Trophoblast cell (in vitro differentiated cells and primary cell): ENCODE results near the gene CPT1B.

Experiments
- DNase-seq, 2 donors: peaks; one replicate each; pipeline ENCODE4 v3.0.0-alpha.2; 2016
- H2AFZ ChIP-seq: 2 replicates; pipeline ENCODE4 v1.6.1; 2013; ENCODE audit warnings: low read length, moderate library complexity, mild to moderate bottlenecking; ENCODE audit not compliant: insufficient read depth, poor library complexity
- H2AK5ac ChIP-seq: 2 replicates; pipeline ENCODE4 v1.6.1; 2013; ENCODE audit warnings: mild to moderate bottlenecking, low read length
- H2BK120ac ChIP-seq: 2 replicates; pipeline ENCODE4 v1.6.1; 2013; ENCODE audit warnings: low read length, mild to moderate bottlenecking, moderate library complexity; ENCODE audit not compliant: insufficient read depth, poor library complexity
- H2BK12ac ChIP-seq: 2 replicates; pipeline ENCODE4 v1.6.1; 2013; ENCODE audit warnings: mild to moderate bottlenecking, low read length, moderate library complexity
- H2BK5ac ChIP-seq: 2 replicates; pipeline ENCODE4 v1.6.1; 2013; ENCODE audit warnings: low read length, low read depth, moderate library complexity, mild to moderate bottlenecking; ENCODE audit not compliant: poor library complexity
- H3K14ac ChIP-seq: 2 replicates; pipeline ENCODE4 v1.6.1; 2013; ENCODE audit warnings: mild to moderate bottlenecking, low read length
- H3K18ac ChIP-seq: 2 replicates; pipeline ENCODE4 v1.6.1; 2013; ENCODE audit warnings: mild to moderate bottlenecking, low read length
- H3K23ac ChIP-seq: 2 replicates; pipeline ENCODE4 v1.6.1; 2013; ENCODE audit warnings: low read length
- H3K27ac ChIP-seq: 2 replicates; pipeline ENCODE4 v1.5.1; 2013; ENCODE audit warnings: low read depth, mild to moderate bottlenecking, inconsistent platforms, low read length, moderate library complexity
- H3K27me3 ChIP-seq: 2 replicates; pipeline ENCODE4 v1.6.1; 2013; ENCODE audit warnings: inconsistent platforms, mild to moderate bottlenecking, low read length, moderate library complexity; ENCODE audit not compliant: insufficient read depth
- H3K36me3 ChIP-seq, 2 experiments: 1 replicate in 1 of 2; 2 replicates in 1 of 2; pipeline ENCODE4 v1.6.1; 2013; ENCODE audit warnings: low read length in 2 of 2, mild to moderate bottlenecking in 2 of 2, moderate library complexity in 1 of 2; ENCODE audit not compliant: insufficient read depth in 2 of 2, control insufficient read depth in 1 of 2
- H3K4ac ChIP-seq: 2 replicates; pipeline ENCODE4 v1.6.1; 2013; ENCODE audit warnings: low read depth, mild to moderate bottlenecking, low read length, moderate library complexity
- H3K4me1 ChIP-seq, 2 experiments: 1 replicate in 1 of 2; 2 replicates in 1 of 2; pipeline ENCODE4 v1.6.1; 2013; ENCODE audit warnings: low read length in 2 of 2, mild to moderate bottlenecking in 2 of 2, moderate library complexity in 1 of 2; ENCODE audit not compliant: insufficient read depth in 2 of 2, control insufficient read depth in 1 of 2
- H3K4me2 ChIP-seq: 2 replicates; pipeline ENCODE4 v1.6.1; 2013; ENCODE audit warnings: inconsistent platforms, mild to moderate bottlenecking, low read length, moderate library complexity
- H3K4me3 ChIP-seq: 2 replicates; pipeline ENCODE4 v1.5.1; 2013; ENCODE audit warnings: mild to moderate bottlenecking, low read depth, low read length, inconsistent platforms
- H3K79me1 ChIP-seq: one replicate; pipeline ENCODE4 v1.6.1; 2013; ENCODE audit warnings: low read length
- H3K79me2 ChIP-seq: 2 replicates; pipeline ENCODE4 v1.6.1; 2013; ENCODE audit warnings: low read length, mild to moderate bottlenecking; ENCODE audit not compliant: control insufficient read depth, insufficient read depth, poor library complexity
- H3K9ac ChIP-seq: 2 replicates; pipeline ENCODE4 v1.6.1; 2013; ENCODE audit warnings: mild to moderate bottlenecking, low read length
- H3K9me3 ChIP-seq: 2 replicates; pipeline ENCODE4 v1.6.1; 2013; ENCODE audit warnings: low read depth, mild to moderate bottlenecking, control low read depth, inconsistent platforms, low read length; ENCODE audit not compliant: insufficient read depth
- H4K12ac ChIP-seq: 2 replicates; pipeline ENCODE4 v1.6.1; 2013; ENCODE audit warnings: low read depth, mild to moderate bottlenecking, low read length, moderate library complexity
- H4K8ac ChIP-seq: 2 replicates; pipeline ENCODE4 v1.6.1; 2013; ENCODE audit warnings: low read depth, mild to moderate bottlenecking, low read length, moderate library complexity
- H4K91ac ChIP-seq: one replicate; pipeline ENCODE4 v1.6.1; 2013; ENCODE audit warnings: low read depth, mild to moderate bottlenecking, low read length, moderate library complexity
- WGBS: extraction: QIAGEN DNeasy Blood & Tissue Kit; methylation state at CpG from one replicate; pipeline ENCODE4 v1.1.7; 2013; ENCODE audit warnings: missing lambda C conversion rate; ENCODE audit not compliant: insufficient read length, insufficient coverage; ENCODE audit errors: extremely low coverage; 5-methylcytosine and 5-hydroxymethylcytosine counted together

The CPT1B gene

DNA sequence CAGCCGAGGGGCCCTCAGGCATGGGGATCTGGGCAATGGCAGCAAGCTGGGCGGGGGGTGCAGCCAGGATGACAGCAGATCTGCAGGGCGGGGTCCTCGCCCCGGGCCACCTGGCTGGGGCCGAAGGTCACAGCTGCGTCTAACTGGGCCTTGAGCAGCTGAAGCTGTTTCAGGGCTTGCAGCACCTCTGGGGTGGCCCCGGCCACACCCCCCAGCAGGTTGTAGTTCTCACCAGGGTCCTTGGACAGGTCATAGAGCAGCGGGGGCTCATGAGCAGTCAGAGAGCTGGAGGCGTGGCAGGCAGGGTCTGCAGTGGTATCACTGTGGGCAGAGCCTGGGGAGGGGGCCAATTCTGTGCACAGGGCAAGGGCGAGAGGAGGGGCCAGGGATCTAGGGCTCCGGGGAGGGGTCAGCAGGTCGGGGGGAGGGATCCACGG is 46.9 kb upstream of the CPT1B start:
- no CpG with 5 or more reads among the region's 14 CpGs for WGBS

DNA sequence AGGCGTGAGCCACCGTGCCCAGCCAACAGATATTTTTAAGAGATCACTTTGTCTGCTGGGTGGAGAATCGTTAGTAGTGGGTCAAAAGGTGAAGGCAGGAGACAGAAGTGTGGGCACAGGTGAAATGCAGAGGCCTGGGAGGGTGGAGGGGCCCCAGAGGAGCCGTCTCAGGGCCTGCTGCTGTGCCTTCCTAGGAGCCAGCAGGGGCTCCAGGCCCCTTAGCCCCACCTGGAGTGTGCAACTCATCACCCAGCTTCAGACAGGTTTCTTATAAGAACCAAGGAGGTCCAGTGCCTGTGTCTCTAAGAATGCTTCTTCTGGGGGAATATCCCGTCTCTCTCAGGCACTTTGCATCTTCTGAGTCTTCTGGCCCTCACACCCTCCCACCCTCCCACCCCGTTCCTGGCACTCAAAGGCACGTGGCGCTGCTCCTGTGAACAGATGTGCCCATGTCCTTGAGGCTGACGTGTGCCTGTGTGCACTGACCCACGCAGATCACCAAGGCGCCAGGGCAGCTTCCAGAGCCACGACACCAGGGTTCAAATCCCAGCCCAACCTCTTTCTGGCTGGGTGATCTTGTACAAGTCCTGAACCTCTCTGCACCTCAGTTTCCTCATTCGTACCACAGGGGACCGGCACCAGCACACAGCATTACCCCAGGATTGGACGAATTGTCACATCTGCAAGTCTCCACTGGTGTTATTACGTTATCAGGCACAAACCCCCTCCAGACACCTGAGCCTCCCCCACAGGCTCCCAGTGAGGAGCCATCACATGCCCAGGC is 46.3 kb upstream of the CPT1B start:
- Histone ChIP-seq H3K4me2 (no peak overlapping the region), H3K23ac (no peak overlapping the region), H3K4ac (no peak overlapping the region), H3K36me3 (peaks cover 9 to 13% of the 10 kb centered on the region in 2 experiments), H3K79me1 (peaks cover 7% of the 10 kb centered on the region), H3K79me2 (peaks cover 5% of the 10 kb centered on the region), H2BK120ac (no peak overlapping the region), H4K91ac (no peak overlapping the region), H2BK5ac (no peak overlapping the region), H3K9me3 (peaks cover 5% of the 10 kb centered on the region), H2AFZ (no peak overlapping the region), H3K4me1 (peaks cover 12 to 13% of the 10 kb centered on the region in 2 experiments), H3K14ac (no peak overlapping the region), H4K8ac (no peak overlapping the region), H4K12ac (no peak overlapping the region), H2BK12ac (no peak overlapping the region), H3K27ac (no peak overlapping the region), H3K18ac (no peak overlapping the region), H2AK5ac (no peak overlapping the region), H3K9ac (no peak overlapping the region), H3K4me3 (no peak overlapping the region), H3K27me3 (no peaks in the 10 kb centered on the region)
- no CpG with 5 or more reads among the region's 16 CpGs for WGBS
- DNase-seq, result no peak

More for the DNA sequence above, 46.9 kb upstream of the CPT1B start:
- no peak overlapping the region for H3K4ac ChIP-seq
- H3K27ac ChIP-seq, result no peak overlapping the region
- H3K18ac ChIP-seq, result no peak overlapping the region
- H3K4me2 ChIP-seq, result no peak overlapping the region
- H3K4me3 ChIP-seq, result no peak overlapping the region
- H3K9me3 ChIP-seq, result peaks cover 5% of the 10 kb centered on the region
- peaks cover 12 to 13% of the 10 kb centered on the region in 2 experiments for H3K4me1 ChIP-seq
- H3K36me3 ChIP-seq, result peaks cover 9 to 13% of the 10 kb centered on the region in 2 experiments
- no peak overlapping the region for H2AK5ac ChIP-seq
- H3K79me1 ChIP-seq, result peaks cover 7% of the 10 kb centered on the region
- H3K79me2 ChIP-seq, result peaks cover 5% of the 10 kb centered on the region
- no peak overlapping the region for H2BK120ac ChIP-seq
- H4K12ac ChIP-seq, result no peak overlapping the region
- H2BK5ac ChIP-seq, result no peak overlapping the region
- no peak overlapping the region for H2AFZ ChIP-seq
- H3K14ac ChIP-seq, result no peak overlapping the region
- no peak for DNase-seq
- no peak overlapping the region for H4K91ac ChIP-seq
- H3K23ac ChIP-seq, result no peak overlapping the region
- no peak overlapping the region for H4K8ac ChIP-seq
- no peak overlapping the region for H2BK12ac ChIP-seq
- H3K27me3 ChIP-seq, result no peaks in the 10 kb centered on the region
- H3K9ac ChIP-seq, result no peak overlapping the region

DNA sequence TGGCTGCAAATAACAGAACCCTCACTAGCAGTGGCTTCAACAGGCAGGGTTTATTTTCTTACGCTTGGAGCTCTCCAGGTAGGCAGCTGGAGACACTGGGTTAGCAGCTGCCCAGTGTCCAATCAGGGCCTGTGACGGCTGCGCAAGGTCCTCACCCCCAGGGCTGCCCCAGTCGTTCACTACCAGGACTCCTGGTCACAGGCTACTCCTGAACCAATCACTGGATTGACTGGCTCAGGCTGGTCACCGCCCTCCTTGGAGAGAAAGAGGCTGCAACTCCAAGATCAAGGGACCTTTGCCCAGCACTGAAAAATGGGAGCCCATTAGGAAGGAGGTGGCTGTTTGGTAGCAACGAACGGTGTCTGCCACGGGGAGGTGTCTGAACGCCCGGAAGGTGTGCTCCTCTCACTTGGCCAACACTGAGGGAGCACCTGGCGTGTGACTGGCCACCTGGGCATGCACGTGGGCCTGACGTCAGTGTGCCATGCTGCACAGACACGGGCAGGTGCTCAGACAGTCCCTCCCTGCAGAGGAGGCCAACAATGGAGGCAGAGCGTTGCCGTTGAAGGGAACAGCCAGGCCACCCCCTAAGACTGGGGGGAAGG is 44.6 kb upstream of the CPT1B start:
- Histone ChIP-seq H3K27ac (no peak overlapping the region), H2BK5ac (no peak overlapping the region), H3K14ac (no peak overlapping the region), H3K23ac (no peak overlapping the region), H3K79me1 (peaks cover 4% of the 10 kb centered on the region), H3K18ac (no peak overlapping the region), H3K9me3 (peaks cover 1% of the 10 kb centered on the region), H3K4me1 (peaks cover 6 to 7% of the 10 kb centered on the region in 2 experiments), H2BK120ac (no peak overlapping the region), H4K91ac (no peak overlapping the region), H3K79me2 (peaks cover 4% of the 10 kb centered on the region), H3K4me3 (no peak overlapping the region), H3K4ac (no peak overlapping the region), H2BK12ac (no peak overlapping the region), H3K4me2 (no peak overlapping the region), H2AK5ac (no peak overlapping the region), H3K9ac (no peak overlapping the region), H4K8ac (no peak overlapping the region), H3K27me3 (no peaks in the 10 kb centered on the region), H3K36me3 (peaks cover 9 to 13% of the 10 kb centered on the region in 2 experiments), H4K12ac (no peak overlapping the region), H2AFZ (no peak overlapping the region)
- peak; percentile 82 to 86 for DNase-seq
- no CpG with 5 or more reads among the region's 16 CpGs for WGBS

DNA sequence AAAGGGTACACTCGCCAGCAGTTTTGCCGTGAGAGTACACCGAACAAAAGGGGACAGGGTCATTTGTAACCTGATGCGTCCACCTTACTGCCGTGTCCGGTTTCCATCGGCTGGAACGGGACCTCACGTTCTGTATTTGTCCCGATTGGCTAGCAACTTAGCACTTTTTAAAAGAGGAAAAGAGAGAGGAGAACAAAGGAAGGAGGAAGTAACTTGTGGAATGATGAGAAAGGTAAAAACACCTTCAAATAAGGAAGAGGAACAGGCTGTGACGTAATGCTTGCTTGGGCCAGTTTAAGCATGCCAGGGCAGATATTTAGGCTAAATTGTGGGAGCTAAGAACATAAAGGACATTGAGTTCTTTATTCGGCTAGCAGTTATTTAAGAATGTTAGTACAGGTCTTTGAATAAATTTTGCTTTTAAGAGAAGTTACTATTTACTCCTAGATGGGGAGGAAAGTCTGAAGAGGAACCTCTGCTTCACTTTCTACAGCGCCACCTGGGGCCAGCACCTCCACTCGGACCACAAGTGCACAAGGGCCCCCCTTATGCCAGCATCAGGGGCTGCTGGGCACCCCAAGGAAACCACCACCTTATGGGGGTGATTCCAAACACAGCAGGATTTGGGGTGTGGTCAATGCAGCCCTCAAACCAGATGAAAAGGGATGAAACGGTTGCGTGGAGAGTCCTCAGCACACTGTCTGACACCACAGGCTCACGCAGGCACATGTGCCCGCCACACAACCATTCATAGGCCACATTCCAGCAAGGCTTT is 43.9 kb upstream of the CPT1B start:
- Histone ChIP-seq H3K79me1 (no peaks in the 10 kb centered on the region), H3K18ac (no peak overlapping the region), H3K4ac (no peak overlapping the region), H3K23ac (no peak overlapping the region), H4K12ac (no peak overlapping the region), H2BK5ac (no peak overlapping the region), H3K27ac (no peak overlapping the region), H4K91ac (no peak overlapping the region), H3K14ac (no peak overlapping the region), H2AFZ (no peak overlapping the region), H3K4me1 (peaks cover 1 to 2% of the 10 kb centered on the region in 2 experiments), H4K8ac (no peak overlapping the region), H3K79me2 (no peaks in the 10 kb centered on the region), H3K4me3 (no peak overlapping the region), H3K36me3 (peaks cover 9 to 13% of the 10 kb centered on the region in 2 experiments), H3K9me3 (peaks cover 1% of the 10 kb centered on the region), H2BK120ac (no peak overlapping the region), H3K27me3 (no peaks in the 10 kb centered on the region), H3K4me2 (no peak overlapping the region), H3K9ac (no peak overlapping the region), H2BK12ac (no peak overlapping the region), H2AK5ac (no peak overlapping the region)
- peak in 1 of 2 donors; percentile 20 for DNase-seq
- WGBS, result no CpG with 5 or more reads among the region's 18 CpGs
